Forelimb muscle (tissue), 1 donor: ENCODE data around the gene TEK. TPM values are rescaled to one million over a fixed set of nuclear protein-coding genes. Genes with fewer than 3 reads are reported as not detected.
A peak's percentile ranks its signal among the peaks of the same experiment; 100 is the strongest.
"Not testable (repeated sequence)": the region's sequence is repeated elsewhere in the genome, so short reads cannot be mapped to it uniquely, and the experiment has no call there.

Experiments
- DNase-seq: peaks from one replicate; pipeline ENCODE4 v3.0.0-alpha.2; 2013; ENCODE audit warnings: low read depth
- polyA plus RNA-seq: library from polyadenylated mRNA; unstranded; fragments of 120-200 nt; gene quantifications from one replicate; pipeline ENCODE4 v1.2.1, GENCODE V29; 2013; ENCODE audit not compliant: insufficient read length

Gene TEK
- polyA plus RNA-seq, 1 donor: 14.0 TPM

GRCh38 chr9:27212621-27213020 lies 103.6 kb downstream of the TEK start:
- no peak for DNase-seq

GRCh38 chr9:27227192-27227591 lies 118.2 kb downstream of the TEK start:
- DNase-seq: no peak

GRCh38 chr9:27239648-27240047 lies 130.6 kb downstream of the TEK start:
- not testable (repeated sequence) for DNase-seq

GRCh38 chr9:27247756-27248155 lies 138.7 kb downstream of the TEK start:
- no peak for DNase-seq

- DNase-seq: no peak
Measured at GRCh38 chr9:27248702-27249101, 139.7 kb downstream of the TEK start.

GRCh38 chr9:27258662-27259061 lies 149.6 kb downstream of the TEK start:
- no peak for DNase-seq

GRCh38 chr9:27260789-27261516 lies 151.9 kb downstream of the TEK start:
- DNase-seq: no peak

GRCh38 chr9:27261517-27262211 lies 152.6 kb downstream of the TEK start:
- no peak for DNase-seq

GRCh38 chr9:27272103-27272502 lies 163.1 kb downstream of the TEK start:
- DNase-seq: no peak

GRCh38 chr9:27273186-27273585 lies 164.2 kb downstream of the TEK start:
- DNase-seq: no peak

- peak; percentile 44 for DNase-seq
Measured at GRCh38 chr9:27276193-27277030, 167.4 kb downstream of the TEK start.

- no peak for DNase-seq
Measured at GRCh38 chr9:27278374-27278773, 169.3 kb downstream of the TEK start.

GRCh38 chr9:27279611-27280010 lies 170.6 kb downstream of the TEK start:
- no peak for DNase-seq

Other genes starting within 250 kb of the TEK start
- gene CAAP1, start 216.4 kb upstream of the TEK start, polyA plus RNA-seq: 16.6 TPM
- 30.9 TPM for gene PLAA, start 162.0 kb upstream of the TEK start, polyA plus RNA-seq
- gene IFT74, start 152.8 kb upstream of the TEK start, polyA plus RNA-seq: 12.2 TPM
- 0.11 TPM for gene LRRC19, start 103.6 kb upstream of the TEK start, polyA plus RNA-seq
- not detected for gene EQTN, start 187.9 kb downstream of the TEK start, polyA plus RNA-seq